K562 (cell line): ENCODE measurements around the gene MEX3A. TPM values are rescaled to one million over a fixed set of nuclear protein-coding genes. Genes with fewer than 3 reads are reported as not detected.

ENCODE experiments used
- CXXC5 ChIP-seq: fragments of 250-450 bp; sonication (Bioruptor Pico); IDR thresholded peaks from 2 replicates; pipeline ENCODE4 v1.8.0; 2022; ENCODE audit warnings: inconsistent platforms, mild to moderate bottlenecking, moderate library complexity
- ETV1 ChIP-seq: fragments of 450-650 bp; conservative IDR thresholded peaks from 2 replicates; pipeline ENCODE4 v1.6.1; 2016; ENCODE audit warnings: missing genetic modification characterization, control low read depth, low read depth, missing compliant biosample characterization
- MCM3 ChIP-seq: fragments of 450-650 bp; IDR thresholded peaks from 2 replicates; pipeline ENCODE4 v1.6.1; 2016
- MITF ChIP-seq: IDR thresholded peaks from 2 replicates; pipeline ENCODE4 v1.6.1; 2014; ENCODE audit warnings: antibody characterized with exemption
- TCF15 ChIP-seq: fragments of 250-450 bp; sonication (Bioruptor Pico); IDR thresholded peaks from 2 replicates; pipeline ENCODE4 v1.8.0; 2022; ENCODE audit warnings: moderate library complexity, mild to moderate bottlenecking, inconsistent platforms
- ZFP91 ChIP-seq: sonication (generic); formaldehyde crosslinking; IDR thresholded peaks from 2 replicates; pipeline ENCODE4 v1.8.0; 2022; ENCODE audit warnings: mild to moderate bottlenecking, missing genetic modification reagents
- ZNF318 ChIP-seq, 2 experiments: fragments of 450-650 bp; IDR thresholded peaks; 2 replicates each; pipeline ENCODE4 v1.6.1; 2016; ENCODE audit warnings: mild to moderate bottlenecking in 2 of 2, borderline replicate concordance in 1 of 2, low read depth in 1 of 2, moderate library complexity in 1 of 2
- ZNF589 ChIP-seq: fragments of 200-800 bp; sonication (Bioruptor generic); IDR thresholded peaks from 2 replicates; pipeline ENCODE4 v1.6.1; 2016; ENCODE audit warnings: low read depth, missing genetic modification characterization, missing compliant biosample characterization
- ZNF592 ChIP-seq: fragments of 450-650 bp; IDR thresholded peaks from 2 replicates; pipeline ENCODE4 v1.6.1; 2017; ENCODE audit warnings: antibody characterized with exemption, mild to moderate bottlenecking
- ZNF780A ChIP-seq: fragments of 250-450 bp; sonication (Bioruptor Pico); IDR thresholded peaks from 2 replicates; pipeline ENCODE4 v1.5.0; 2021; ENCODE audit warnings: mild to moderate bottlenecking
- polyA plus RNA-seq, 8 experiments: library from polyadenylated mRNA; depleted of rRNA in 4 of 8; stranded (reverse) in 5 of 8; unstranded in 3 of 8; fragments of >200 nt; fragmentation: Nextera tagmentation in 2 of 8; fragmentation: Illumina TruSeq in 1 of 8; extraction: Ambion mirVana in 2 of 8; extraction: Trizol in 1 of 8; gene quantifications; 2 replicates each; pipeline versions ENCODE4 v1.2.1 to v1.2.3, GENCODE V29; 2011 to 2014; ENCODE audit warnings: inconsistent platforms in 1 of 8, missing spikeins in 1 of 8
- total RNA-seq, 7 experiments: library from RNA; depleted of rRNA in 6 of 7; stranded (reverse); fragments of >200 nt in 6 of 7; fragmentation: Illumina TruSeq in 2 of 7; extraction: Trizol in 2 of 7; gene quantifications; 2 replicates each; pipeline versions ENCODE4 v1.2.1 to v1.2.3, GENCODE V29; 2011 to 2021; ENCODE audit warnings: low replicate concordance in 1 of 7

MEX3A gene
- total and polyA plus RNA-seq, 9 of the 15 experiments (the other 6 are each of a cell fraction or from before 2014, with no cell fraction given), result 0.36 to 13.7 (median 5.2) TPM

GRCh38 chr1:156053768-156054499, 28.3 kb downstream of the MEX3A start, which contains the start of gene UBQLN4 (continued):
- TF ChIP-seq ZFP91 (CRISPR knock-in tag) (no peak), MCM3 (no peak), ZNF589 (CRISPR knock-in tag) (no peak; the same call in 1 of the 2 replicates), TCF15 (CRISPR knock-in tag) (0 out of 2 replicates have a peak, but pooled peaks have one; percentile 60), ZNF318 (IDR thresholded peaks at IDR 0.05; ENCODE audit: borderline replicate concordance in 1 of 2, low read depth in 1 of 2) (peak in 1 of 2 experiments; percentile 25; a peak in 1 of 4 replicates), CXXC5 (no peak), ZNF592 (no peak), MITF (no peak), ETV1 (tag) (no peak; the same call in 1 of the 2 replicates), ZNF780A (CRISPR knock-in tag) (no peak)
